Activated CD4-positive, alpha-beta T cell treated with anti-CD3 and anti-CD28 coated beads for 24 hours (primary cell): ENCODE results near the gene S100A11.
"Not testable (repeated sequence)": the region's sequence is repeated elsewhere in the genome, so short reads cannot be mapped to it uniquely, and the experiment has no call there.

Source experiments
- DNase-seq, 2 donors: peaks; one replicate each; pipeline ENCODE4 v3.0.0-alpha.2; 2020; ENCODE audit warnings: low read depth in 2 of 2

Gene S100A11

DNA sequence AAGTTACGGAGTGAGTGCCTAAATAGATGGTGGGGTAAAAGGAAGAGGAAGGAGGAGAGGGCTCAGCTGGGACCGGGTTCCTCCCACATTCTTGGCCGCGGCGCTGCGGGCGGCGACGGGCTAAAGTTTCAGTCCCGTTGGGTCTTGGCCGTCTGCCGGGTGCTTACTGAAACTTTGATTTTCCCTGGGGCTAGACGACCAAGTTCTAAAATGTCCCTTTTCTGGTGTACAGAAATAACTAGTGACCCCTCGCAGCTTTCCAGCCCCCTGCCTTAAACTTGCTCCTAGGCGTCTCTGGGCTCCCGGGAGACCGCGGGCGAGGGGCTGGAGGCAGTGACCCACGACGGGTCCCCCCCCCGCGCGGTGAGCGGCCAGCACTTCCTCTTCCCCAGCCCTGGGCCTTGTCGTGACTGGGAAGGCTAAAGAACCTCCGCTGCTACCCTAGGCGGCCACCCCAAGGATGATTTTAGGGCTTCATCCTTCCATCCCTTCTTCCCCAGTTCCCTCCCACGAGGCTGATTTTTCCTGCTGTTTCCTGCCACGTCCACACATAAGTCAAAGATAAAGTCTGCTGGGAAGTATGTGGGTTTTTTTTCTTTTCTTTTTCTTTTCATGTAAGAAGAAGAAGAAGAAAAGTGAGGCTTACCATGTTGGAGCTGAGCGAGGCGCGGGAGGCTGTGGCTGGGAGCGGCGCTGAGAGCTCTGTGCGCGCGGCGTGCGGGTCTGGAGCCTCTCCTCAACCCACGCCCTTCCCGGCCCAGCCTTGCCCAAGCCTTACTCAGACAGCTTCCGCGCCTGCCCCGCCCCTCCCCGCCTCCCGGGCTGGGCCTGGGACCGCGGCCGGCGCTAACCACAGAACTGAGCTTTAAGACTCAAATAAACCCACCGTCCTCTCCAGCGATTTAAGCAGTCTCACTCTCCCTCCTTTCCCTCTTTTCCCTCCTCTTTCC is at the start of gene S100A11:
S100A11 (minus strand) TSS at position 738 of the 950 bp plus-strand sequence; CDS start at position 649, 89 bp downstream.
- peak; percentile 65 to 79 for DNase-seq

DNA sequence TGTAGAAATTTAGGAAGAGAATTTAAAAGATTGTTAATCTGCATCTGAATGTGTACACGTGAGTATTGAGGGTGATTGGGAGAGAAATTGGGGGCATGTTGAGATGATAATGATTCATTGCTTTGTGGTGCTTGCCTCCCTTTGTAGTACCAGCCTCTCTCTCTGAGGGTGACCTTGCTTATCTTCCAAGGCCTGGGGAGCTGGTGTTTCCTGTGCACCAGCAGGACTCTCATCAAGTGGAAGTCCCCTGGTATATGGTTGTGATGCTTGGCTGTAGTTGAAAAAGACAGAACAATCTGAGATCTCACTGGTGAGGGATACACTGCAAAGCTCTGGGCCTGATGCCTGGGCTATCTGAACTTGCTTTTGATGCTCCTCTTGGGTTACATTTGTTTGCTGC is 48.0 kb upstream of the S100A11 start:
- DNase-seq, result no peak

DNA sequence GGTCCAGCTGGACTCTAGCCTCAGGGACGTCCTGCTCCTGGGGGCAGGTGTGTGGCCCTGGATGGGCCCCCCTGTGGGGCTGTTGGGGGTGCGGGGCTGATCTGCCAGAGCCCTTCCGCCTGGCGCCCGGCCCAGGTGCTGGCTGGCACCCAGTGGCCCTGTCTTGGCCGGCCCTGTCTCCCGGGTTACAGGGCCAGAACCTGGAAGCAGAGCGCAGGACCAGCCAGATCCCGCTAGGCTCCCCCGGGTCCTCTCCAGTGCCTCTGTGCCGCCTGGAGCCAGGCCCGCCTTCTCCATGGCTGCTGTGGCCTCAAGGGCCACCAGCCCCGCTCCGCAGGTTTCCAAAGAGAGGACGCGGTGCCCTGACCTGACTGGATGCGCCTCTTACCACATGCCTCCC is 44.2 kb upstream of the S100A11 start:
- not testable (repeated sequence) for DNase-seq

DNA sequence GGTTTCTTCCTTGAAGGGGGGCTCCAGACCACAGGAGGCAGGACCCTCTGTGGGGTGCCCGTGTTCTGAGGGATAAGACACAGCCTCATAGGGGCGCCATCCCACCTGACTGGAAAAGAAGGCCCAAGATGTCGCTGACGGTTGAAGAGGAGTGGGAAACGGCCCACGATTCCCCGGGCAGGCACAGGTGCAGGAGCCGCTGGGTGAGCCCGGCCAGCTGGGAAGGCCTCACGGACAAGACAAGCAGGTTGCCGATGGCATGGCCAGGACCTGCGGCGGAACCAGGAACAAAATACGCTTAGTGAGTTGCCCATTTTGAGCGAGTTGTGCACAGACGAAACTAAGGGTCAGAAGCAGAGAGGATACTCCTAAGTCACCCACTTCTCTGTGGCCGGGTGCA is 43.7 kb upstream of the S100A11 start:
- not testable (repeated sequence) for DNase-seq

DNA sequence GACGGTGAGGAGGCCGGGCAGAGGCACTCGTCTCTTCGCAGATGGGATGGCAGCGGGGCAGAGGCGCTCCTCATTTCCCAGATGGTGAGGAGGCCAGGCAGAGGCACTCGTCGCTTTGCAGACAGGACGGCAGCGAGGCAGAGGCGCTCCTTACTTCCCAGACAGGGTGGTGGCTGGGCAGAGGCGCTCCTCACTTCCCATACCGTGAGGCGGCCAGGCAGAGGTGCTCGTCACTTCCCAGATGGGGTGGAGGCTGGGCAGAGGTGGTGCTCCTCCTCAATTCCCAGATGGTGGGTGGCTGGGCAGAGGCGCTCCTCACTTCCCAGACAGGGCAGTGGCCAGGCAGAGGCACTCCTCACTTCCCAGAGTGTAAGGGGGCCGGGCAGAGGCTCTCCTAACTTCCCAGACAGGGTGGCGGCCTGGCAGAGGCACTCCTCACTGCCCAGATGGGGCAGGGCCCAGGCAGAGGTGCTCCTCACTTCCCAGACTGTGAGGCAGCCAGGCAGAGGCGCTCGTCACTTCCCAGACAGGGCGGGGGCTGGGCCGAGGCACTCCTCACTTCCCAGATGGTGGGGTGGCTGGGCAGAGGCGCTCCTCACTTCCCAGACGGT is 42.1 kb upstream of the S100A11 start:
- no peak for DNase-seq

DNA sequence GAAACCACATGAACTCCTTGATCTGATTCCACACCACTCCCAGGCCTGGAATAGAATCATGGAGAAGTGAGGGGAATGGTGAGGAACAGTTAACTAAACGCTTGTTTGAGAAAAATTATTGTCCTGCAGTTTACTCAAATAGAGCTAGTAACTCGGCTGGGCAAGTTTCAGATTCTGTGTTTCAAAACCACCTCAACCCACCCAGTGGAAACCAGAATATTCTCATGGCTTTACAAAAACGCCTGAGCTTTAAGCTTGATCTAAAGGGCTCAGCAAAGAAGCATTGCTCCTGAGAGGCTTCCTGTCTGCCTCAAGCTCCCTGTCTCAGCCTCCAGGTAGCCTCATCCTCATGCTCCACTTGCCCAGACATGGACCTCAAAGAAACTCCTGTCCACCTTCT is 35.5 kb upstream of the S100A11 start:
- DNase-seq, result no peak

DNA sequence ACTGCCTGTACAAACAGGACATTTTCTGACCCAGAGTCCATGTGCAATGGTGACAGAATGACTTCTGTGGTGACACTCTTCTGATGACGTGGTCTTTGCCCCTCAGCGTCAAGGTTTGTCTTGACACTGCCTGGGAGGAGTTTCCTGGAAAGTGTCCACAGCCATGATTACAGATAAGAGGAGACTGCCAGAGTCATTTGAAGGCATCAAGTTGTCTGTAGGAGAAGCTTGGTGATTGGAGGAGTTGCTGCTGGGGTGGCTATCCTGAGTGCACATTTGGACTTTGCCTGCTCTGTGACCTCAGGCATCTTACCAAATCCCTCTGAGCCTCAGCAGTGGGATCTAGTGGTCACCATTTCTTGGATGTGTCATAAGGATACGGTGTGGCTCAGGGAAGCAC is 34.3 kb upstream of the S100A11 start:
- no peak for DNase-seq

DNA sequence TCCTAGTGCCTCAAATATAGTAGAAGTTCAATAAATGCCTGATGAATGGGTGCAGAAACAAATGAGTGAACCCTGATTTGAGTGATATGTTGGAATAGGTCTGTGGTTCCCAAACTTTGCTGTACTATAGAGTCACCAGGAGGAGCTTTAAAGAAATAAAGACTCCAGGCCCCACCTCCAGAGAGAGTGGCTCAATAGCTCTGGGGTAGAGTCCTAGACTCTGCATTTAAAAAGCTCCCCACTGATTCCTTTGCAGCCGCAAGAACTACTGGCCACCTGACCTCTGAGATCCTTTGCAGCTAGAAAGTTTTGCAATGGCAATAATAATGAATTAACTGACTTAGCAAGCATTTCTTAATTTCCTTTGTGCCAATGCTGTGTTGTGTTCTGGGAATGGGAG is 31.1 kb upstream of the S100A11 start:
- DNase-seq, result no peak

DNA sequence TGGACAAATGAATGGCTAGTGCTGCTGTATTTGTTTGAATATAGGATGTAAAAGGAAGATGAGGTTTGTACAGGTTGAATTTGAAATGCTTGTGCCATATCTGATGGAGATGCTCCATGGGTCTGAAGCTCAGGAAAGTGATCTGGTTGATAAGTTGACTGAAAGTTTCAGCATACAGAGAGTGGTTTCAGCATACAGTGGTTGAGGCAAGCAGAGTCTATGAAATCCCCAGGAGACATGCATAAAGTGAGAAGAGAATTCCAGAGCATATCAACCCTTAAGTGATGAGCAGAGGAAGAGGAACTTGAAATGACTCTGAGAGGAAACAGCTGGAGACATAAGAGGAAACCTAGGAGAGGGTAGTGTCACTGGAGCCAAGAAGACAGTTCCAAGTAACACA is 30.3 kb upstream of the S100A11 start:
- DNase-seq, result no peak

DNA sequence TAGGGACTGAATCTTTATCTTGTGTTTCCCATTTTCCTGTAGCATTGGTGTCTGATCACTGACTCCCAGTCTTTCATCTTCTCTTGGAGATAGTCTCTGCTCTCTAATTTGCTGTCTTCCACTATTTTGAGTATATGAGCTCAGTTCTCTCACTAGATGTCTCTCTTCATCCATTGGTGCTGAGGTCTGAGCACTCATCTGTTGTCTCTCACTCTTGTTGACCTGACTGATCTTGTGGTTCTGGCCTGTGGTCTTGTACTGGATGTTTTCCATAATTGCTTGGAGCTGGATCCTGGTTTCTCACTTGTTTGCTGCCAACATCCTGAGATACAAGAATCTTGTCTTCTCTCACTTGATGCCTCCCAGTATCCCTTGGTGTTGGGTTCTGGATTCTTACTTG is 25.1 kb upstream of the S100A11 start:
- no peak for DNase-seq

DNA sequence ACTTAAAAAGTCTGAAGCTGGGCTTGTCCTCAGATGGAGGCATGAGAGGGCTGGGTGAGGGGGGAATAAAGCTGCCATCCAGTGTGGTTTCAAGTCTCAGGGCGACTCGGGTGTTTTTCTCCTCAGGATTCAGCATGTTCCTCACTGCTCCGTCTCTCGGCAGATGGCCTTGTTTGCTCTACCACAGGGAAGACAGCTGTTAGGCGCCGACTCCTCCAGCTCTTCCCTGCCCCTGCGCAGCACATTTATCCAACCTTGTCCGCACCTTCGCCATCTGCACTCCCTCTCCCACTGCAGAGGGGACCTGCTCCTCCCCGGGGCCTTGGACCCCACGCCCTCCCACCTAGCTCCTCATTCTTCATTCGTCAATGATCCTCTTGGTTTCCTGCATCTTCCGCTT is 16.6 kb upstream of the S100A11 start:
- no peak for DNase-seq

DNA sequence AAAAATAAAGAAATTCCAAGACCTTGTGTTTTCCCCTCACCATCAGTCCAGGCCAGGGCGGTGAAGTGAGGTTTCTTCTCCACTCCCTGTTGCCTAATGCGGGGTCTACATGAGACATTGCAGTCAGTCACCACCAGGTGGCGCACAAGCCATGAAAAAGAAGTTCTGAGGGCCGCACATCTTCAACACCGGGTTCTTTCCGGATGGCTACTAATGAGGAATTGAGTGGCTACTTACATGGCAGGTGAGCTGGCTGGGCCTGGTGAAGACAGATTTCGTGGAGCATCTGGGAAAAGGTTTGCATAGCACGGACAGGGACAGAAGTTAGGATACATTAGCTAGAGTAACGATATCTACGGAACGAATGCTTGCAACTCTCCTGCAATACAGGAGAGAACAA is 15.8 kb upstream of the S100A11 start:
- peak; percentile 72 to 88 for DNase-seq

DNA sequence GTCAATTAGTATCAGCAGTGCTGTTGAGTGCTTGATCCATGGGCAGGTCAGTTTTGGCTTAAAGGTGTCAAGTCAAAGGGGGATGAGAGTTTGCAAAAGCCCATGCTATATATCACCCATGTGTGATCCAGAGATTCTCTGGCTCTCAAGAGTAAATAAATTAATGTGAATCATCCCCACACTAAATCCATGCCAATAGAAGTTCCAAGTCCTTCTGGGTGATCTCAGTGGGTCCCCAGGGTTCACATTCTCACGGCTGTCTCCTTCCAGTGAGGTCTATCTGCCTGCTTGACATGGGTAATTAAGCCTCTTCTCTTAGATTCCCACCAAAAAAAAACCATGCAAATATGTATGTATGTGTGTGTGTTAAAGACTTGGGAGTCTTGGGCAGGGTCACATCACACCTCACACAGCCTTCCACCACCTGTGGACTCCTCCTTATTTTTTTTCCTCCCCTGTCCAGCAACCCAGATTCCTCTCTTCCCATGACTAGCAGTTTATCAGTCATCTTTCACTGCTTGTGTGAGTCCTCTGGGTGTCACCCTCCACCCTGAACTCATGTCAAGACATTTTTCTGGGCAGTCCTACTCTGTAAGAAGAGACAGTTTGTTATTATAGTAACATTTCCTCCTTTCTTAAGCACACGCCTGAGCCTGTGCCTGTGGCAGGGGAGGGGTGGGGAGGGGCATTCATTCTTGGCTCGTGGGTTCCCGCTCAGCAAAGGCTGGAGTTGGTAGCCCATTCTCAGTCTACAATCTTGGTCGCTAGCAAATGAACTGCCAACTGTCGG is 14.3 kb upstream of the S100A11 start:
- no peak for DNase-seq

DNA sequence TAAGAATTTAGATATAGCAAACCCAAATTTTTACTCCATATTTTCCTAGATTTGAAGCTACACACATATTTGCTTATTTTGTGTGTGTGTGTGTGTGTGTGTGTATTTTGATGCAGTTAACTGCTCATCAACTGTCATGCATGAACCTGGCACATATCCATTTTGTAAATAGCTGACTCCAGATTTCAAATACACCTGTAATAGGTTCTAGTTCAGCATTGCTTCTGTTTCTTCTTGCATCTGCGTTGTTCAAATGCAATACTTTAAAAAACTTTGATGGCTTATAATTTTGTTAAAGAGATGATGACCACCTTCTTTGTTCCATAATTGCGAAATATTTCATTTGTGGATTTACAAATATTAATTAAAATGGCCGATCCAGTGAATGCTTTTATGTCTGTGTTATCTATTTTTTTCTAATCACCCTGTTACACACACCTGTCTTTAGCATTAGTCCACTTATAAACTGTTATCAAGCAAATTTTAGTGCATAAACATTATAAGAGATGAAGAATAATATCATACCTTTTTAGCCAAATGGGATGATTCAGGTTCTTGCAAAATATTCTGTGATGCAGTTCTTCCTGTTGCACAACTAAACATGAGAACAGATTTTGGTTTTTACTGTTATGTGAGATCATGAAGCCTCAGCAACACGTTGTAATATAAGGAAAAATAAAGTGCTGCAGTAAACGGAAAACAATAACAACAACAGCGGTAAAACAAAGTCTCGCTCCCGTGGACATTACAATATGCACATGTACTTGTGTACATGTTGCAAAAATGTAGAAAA is 12.7 kb upstream of the S100A11 start:
- no peak for DNase-seq

DNA sequence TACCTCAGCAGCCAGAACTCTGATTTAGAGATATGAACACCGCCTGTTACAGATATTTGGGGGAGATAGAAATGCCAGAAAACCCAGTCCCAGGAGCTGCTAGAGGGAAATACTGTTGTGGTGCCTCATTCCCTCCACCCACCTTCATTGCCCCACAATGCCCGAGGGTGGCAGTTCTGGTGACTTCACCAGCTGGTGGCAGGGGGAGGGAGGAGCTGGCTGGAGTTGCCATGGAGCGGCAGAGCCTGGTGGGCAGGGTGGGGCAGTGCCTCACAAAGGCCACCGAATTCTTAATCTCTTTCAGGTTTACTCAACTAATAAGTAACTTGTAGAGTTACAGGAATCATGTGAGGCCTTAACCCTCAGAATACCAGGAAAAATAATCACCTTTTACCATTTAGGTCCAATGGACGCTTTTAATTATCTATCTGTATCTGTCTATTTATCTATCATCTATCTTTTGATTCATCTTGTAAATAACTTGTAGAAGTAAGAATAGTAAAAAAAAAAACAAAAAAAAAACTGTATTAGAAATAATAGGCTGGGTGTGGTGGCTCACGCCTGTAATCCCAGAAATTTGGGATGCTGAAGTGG is 11.7 kb upstream of the S100A11 start:
- peak in 1 of 2 donors; percentile 45 for DNase-seq

DNA sequence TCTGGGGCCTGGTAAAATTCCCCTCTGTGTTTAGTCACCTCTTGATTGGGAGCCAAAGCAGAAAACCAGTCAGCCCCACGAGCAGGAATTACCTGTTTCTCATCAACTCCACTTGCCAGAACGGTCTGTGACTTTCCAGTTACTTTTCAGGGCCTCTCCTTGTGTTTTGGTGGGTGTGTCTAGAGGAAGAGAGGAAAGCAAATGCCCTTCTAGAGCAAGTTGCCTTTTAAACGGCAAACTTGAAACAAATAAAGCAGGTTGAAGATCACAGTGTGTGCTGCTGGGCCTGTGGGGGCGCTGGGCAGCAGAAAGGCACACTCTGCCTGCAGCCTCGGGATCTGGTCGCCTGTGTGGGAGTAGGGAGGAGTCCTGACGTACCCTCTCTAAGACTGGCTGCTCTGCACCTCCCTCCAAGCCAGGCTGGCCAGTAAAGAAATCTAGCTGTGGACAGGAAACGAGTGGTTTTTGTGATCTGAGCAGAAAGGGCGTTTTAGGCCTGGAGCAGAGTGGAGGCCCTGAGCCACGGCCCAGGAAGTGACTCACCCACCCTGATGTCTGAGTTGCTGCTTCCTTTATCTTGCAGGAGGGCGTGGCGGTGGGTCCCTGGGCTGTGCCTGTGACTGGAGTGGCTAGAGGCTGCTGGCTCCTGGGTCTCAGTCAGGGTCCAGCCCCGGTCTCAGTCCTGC is 11.1 kb upstream of the S100A11 start:
- peak; percentile 76 to 78 for DNase-seq

DNA sequence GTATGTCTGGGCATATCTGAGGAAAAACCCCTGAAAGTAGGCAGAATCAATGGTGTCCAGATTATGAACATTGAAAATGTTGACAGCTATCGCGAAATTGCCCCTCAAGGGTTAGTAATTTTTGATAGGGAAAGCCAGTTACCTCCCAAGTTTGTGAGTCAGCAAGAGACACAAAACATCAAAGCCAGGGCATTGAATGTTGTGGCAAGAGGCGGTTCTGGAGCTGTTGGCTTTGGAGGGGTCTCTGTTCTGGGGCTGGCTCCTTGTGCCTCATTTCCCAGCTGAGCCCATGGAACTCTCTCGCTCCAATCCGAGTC is 10.6 kb upstream of the S100A11 start:
- no peak for DNase-seq

DNA sequence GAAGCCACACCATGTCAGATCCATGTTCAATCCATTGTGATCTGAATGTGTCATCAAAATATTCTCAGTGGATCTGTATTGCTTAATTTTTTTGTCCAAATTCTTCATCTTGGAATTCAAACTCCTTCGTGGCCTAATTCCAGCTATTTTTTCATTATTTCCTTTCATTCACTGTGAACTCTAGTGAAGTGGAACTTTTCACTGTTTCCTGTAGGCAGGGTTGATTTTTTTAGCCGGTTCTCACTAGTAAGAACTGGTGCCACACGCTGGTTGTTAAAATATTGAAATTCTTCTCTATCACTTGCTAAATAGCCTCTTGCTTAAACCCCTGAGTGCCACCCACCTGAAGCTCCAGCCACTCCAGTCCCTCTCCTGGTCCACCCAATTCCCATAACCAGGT is 7.6 kb upstream of the S100A11 start:
- no peak for DNase-seq

DNA sequence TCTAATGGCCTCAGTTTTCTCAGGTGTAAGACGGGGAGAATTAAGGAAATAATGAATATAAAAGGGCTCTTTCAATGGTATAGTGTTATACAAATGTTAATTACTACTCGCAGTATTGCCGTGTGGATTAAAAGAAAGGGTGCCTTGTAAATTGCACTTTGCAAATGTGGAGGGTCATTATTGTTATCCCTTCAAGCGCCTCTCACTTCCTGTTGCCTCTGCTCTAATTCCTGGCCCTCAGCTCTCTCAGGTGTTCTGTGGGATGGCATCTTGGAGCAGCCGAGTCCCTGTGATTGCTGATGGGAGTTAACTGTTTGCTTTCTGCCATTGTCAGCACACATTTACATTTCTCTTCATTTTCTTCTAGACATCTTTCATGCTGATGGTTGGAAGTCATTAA is 7.1 kb upstream of the S100A11 start:
- DNase-seq, result no peak

DNA sequence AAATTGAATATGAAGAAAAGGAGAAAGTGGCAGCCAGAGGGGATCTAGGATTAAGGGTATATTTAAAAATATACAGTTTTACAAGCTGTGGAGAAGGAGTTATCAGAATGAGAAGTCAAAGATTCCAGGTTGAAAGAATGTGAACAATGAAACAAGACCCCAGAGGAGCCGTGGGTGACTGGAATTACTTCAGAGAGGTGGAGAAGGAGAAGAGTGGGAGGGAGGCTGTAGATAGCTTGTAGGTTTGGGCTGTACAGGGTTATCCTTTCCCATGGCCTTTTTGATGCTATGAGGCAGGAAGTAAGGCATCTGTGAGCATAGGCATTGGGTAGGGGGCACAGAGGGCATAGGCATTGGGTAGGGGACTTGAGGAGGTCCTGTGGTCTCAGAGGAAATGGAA is 5.2 kb upstream of the S100A11 start:
- no peak for DNase-seq

DNA sequence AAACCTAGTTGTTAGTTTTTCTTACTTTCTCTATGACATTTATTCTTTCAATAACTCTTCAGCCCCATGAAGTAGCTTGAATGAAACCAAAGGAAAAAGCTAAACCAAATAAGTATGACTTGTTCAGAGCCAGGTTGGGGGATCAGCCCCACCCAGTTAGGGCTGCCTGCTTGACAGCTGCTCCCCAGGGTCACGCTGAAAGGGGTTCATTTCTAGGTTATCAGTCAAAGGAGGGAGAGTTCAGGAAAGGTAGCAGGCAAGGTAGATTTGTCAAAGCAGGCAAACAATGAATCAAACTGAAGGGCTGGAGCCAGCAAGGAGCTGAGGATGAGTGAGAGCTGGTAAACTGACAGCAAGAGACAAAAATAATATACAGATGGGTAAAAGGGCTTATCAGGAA is 3.1 kb upstream of the S100A11 start:
- no peak for DNase-seq
